H1 (cell line): ENCODE data around the gene ELMO1. TPM values are rescaled to one million over a fixed set of nuclear protein-coding genes. Genes with fewer than 3 reads are reported as not detected.

Source experiments
- CTCF ChIA-PET: fragments of 300-600 bp; sonication (Branson Sonifier 250); formaldehyde crosslinking; loops from one replicate; lab custom pipeline; 2021; ENCODE audit not compliant: partially characterized antibody; lab: Charles Lee
- POLR2A ChIA-PET: fragments of 300-600 bp; sonication (Branson Sonifier 250); formaldehyde crosslinking; loops from one replicate; lab custom pipeline; 2021; ENCODE audit warnings: inconsistent platforms; ENCODE audit not compliant: partially characterized antibody; lab: Charles Lee
- DNase-seq, 2 experiments: peaks; one replicate each; pipeline versions ENCODE4 v3.0.0 to v3.0.0-alpha.2; 2010 to 2022; ENCODE audit warnings: low spot score in 2 of 2, low read depth in 1 of 2, mixed read lengths in 1 of 2
- FAIRE-seq: peaks from 2 replicates; lab custom pipeline; 2011; peaks lifted over from hg19 to GRCh38; lab: Jason Lieb, UNC
- H2AFZ ChIP-seq: 2 replicates; pipeline ENCODE4 v1.8.1; 2012; ENCODE audit warnings: low read length, inconsistent platforms
- H2AK5ac ChIP-seq: 2 replicates; pipeline ENCODE4 v1.6.1; 2013; ENCODE audit warnings: low read depth, low read length
- H2BK120ac ChIP-seq: replicated peaks from 2 replicates; pipeline ENCODE3; 2013; ENCODE audit warnings: low read depth, low read length, inconsistent platforms
- H2BK12ac ChIP-seq: 2 replicates; pipeline ENCODE4 v1.6.1; 2013; ENCODE audit warnings: low read depth, low read length
- H2BK15ac ChIP-seq: 2 replicates; pipeline ENCODE4 v1.6.1; 2013; ENCODE audit warnings: low read length
- H2BK20ac ChIP-seq: 2 replicates; pipeline ENCODE4 v1.6.1; 2013; ENCODE audit warnings: low read length
- H2BK5ac ChIP-seq: 2 replicates; pipeline ENCODE4 v1.6.1; 2013; ENCODE audit warnings: low read depth, low read length
- H3K14ac ChIP-seq: 2 replicates; pipeline ENCODE4 v1.6.1; 2013; ENCODE audit warnings: inconsistent platforms; ENCODE audit not compliant: insufficient read length
- H3K18ac ChIP-seq: 2 replicates; pipeline ENCODE4 v1.6.1; 2013; ENCODE audit warnings: low read length; ENCODE audit errors: extremely low read depth
- H3K23ac ChIP-seq: 2 replicates; pipeline ENCODE4 v1.6.1; 2013; ENCODE audit warnings: inconsistent platforms; ENCODE audit not compliant: insufficient read length
- H3K23me2 ChIP-seq: 2 replicates; pipeline ENCODE4 v1.6.1; 2013; ENCODE audit warnings: low read depth, low read length
- H3K27ac ChIP-seq: 2 replicates; pipeline ENCODE4 v1.6.1; 2011; ENCODE audit warnings: low read depth, low read length, inconsistent platforms
- H3K27me3 ChIP-seq, 4 experiments: replicated peaks in 1 of 4; 1 replicate in 1 of 4; 2 replicates in 3 of 4; pipeline versions ENCODE4 v1.6.1 to v1.8.1; 2011 to 2013; ENCODE audit warnings: low read length in 3 of 4, mild to moderate bottlenecking in 3 of 4, inconsistent platforms in 2 of 4, mixed read lengths in 2 of 4, moderate library complexity in 1 of 4; ENCODE audit not compliant: control insufficient read depth in 3 of 4, insufficient read depth in 3 of 4; ENCODE audit errors: extremely low read depth in 1 of 4
- H3K36me3 ChIP-seq, 4 experiments: 2 replicates each; pipeline versions ENCODE4 v1.6.1 to v1.8.1; 2011 to 2013; ENCODE audit warnings: mild to moderate bottlenecking in 4 of 4, low read length in 3 of 4, moderate library complexity in 2 of 4, control low read depth in 1 of 4, inconsistent platforms in 1 of 4; ENCODE audit not compliant: insufficient read depth in 4 of 4, control insufficient read depth in 2 of 4
- H3K4ac ChIP-seq: replicated peaks from 2 replicates; pipeline ENCODE3; 2013; ENCODE audit warnings: low read length, low read depth, mixed read lengths, inconsistent platforms; ENCODE audit not compliant: insufficient read length
- H3K4me1 ChIP-seq, 4 experiments: replicated peaks in 1 of 4; 1 replicate in 1 of 4; 2 replicates in 3 of 4; pipeline versions ENCODE4 v1.6.1 to v1.8.1; 2011 to 2013; ENCODE audit warnings: low read length in 3 of 4, inconsistent platforms in 2 of 4, mixed read lengths in 1 of 4; ENCODE audit not compliant: insufficient read depth in 4 of 4, control insufficient read depth in 3 of 4
- H3K4me2 ChIP-seq, 2 experiments: 2 replicates each; pipeline versions ENCODE4 v1.6.1 to v1.8.1; 2011 to 2013; ENCODE audit warnings: low read depth in 2 of 2, low read length in 2 of 2, control low read depth in 1 of 2, inconsistent platforms in 1 of 2, mild to moderate bottlenecking in 1 of 2; ENCODE audit not compliant: insufficient read depth in 1 of 2
- H3K4me3 ChIP-seq, 4 experiments: fragments of 200-600, 300-600 bp in 1 of 4; sonication (generic), shearing (Covaris generic), sonication (Bioruptor Twin) in 1 of 4; 2 replicates each; pipeline versions ENCODE4 v1.5.1 to v1.8.1; 2011 to 2016; ENCODE audit warnings: low read length in 4 of 4, low read depth in 3 of 4, control low read depth in 2 of 4, inconsistent platforms in 2 of 4, mild to moderate bottlenecking in 2 of 4, mixed read lengths in 1 of 4, moderate library complexity in 1 of 4; ENCODE audit not compliant: insufficient read depth in 2 of 4; ENCODE audit errors: extremely low read depth in 1 of 4
- H3K56ac ChIP-seq: replicated peaks from 2 replicates; pipeline ENCODE3; 2013; ENCODE audit warnings: low read depth, mild to moderate bottlenecking, mixed read lengths, low read length, inconsistent platforms; ENCODE audit not compliant: insufficient read length
- H3K79me1 ChIP-seq: 2 replicates; pipeline ENCODE4 v1.6.1; 2013; ENCODE audit warnings: low read depth, low read length, control low read depth
- H3K79me2 ChIP-seq, 2 experiments: 2 replicates each; pipeline versions ENCODE4 v1.6.1 to v1.8.1; 2012 to 2013; ENCODE audit warnings: low read length in 2 of 2, mild to moderate bottlenecking in 2 of 2, inconsistent platforms in 1 of 2; ENCODE audit not compliant: insufficient read depth in 2 of 2, control insufficient read depth in 1 of 2
- H3K9ac ChIP-seq, 4 experiments: replicated peaks in 1 of 4; 1 replicate in 1 of 4; 2 replicates in 3 of 4; pipeline versions ENCODE4 v1.6.1 to v1.8.1; 2011 to 2013; ENCODE audit warnings: low read depth in 3 of 4, low read length in 3 of 4, control low read depth in 2 of 4, mild to moderate bottlenecking in 2 of 4, moderate library complexity in 2 of 4, inconsistent platforms in 1 of 4; ENCODE audit errors: extremely low read depth in 1 of 4
- H3K9me3 ChIP-seq, 2 experiments: 2 replicates each; pipeline versions ENCODE4 v1.6.1 to v1.8.1; 2012 to 2013; ENCODE audit warnings: mild to moderate bottlenecking in 2 of 2, moderate library complexity in 2 of 2, control low read depth in 1 of 2, inconsistent platforms in 1 of 2, low read depth in 1 of 2, low read length in 1 of 2, mixed read lengths in 1 of 2; ENCODE audit not compliant: insufficient read depth in 2 of 2
- H4K20me1 ChIP-seq, 2 experiments: replicated peaks in 1 of 2; 2 replicates each; pipeline versions ENCODE3 to v1.8.1; 2011 to 2013; ENCODE audit warnings: inconsistent platforms in 2 of 2, low read length in 2 of 2, mild to moderate bottlenecking in 1 of 2; ENCODE audit not compliant: insufficient read depth in 2 of 2, control insufficient read depth in 1 of 2
- H4K5ac ChIP-seq: 2 replicates; pipeline ENCODE4 v1.6.1; 2013; ENCODE audit warnings: low read length, low read depth, mixed read lengths, inconsistent platforms; ENCODE audit not compliant: insufficient read length
- H4K8ac ChIP-seq: 2 replicates; pipeline ENCODE4 v1.8.0; 2013; ENCODE audit warnings: mild to moderate bottlenecking, moderate library complexity, low read length, inconsistent platforms; ENCODE audit not compliant: insufficient read depth; ENCODE audit errors: extremely low read depth
- H4K91ac ChIP-seq: replicated peaks from 2 replicates; pipeline ENCODE3; 2013; ENCODE audit warnings: low read length, mixed read lengths, inconsistent platforms; ENCODE audit not compliant: insufficient read length
- CHD2 ChIP-seq: IDR thresholded peaks from 2 replicates; pipeline ENCODE4 v1.6.1; 2012; ENCODE audit warnings: low read length, improper control_type of control experiment
- CTBP2 ChIP-seq: IDR thresholded peaks from 2 replicates; pipeline ENCODE4 v1.7.0; 2011; ENCODE audit warnings: borderline replicate concordance, mild to moderate bottlenecking, moderate library complexity, mixed read lengths, low read length; ENCODE audit not compliant: insufficient read depth, insufficient read length
- E2F6 ChIP-seq: IDR thresholded peaks from 2 replicates; pipeline ENCODE4 v1.6.1; 2012; ENCODE audit warnings: inconsistent platforms
- JUND ChIP-seq: IDR thresholded peaks from 2 replicates; pipeline ENCODE4 v1.6.1; 2011; ENCODE audit warnings: mild to moderate bottlenecking, improper control_type of control experiment, low read length
- MAX ChIP-seq: IDR thresholded peaks from 2 replicates; pipeline ENCODE4 v1.6.1; 2012; ENCODE audit warnings: inconsistent platforms
- NANOG ChIP-seq: IDR thresholded peaks from 2 replicates; pipeline ENCODE4 v1.6.1; 2011; ENCODE audit warnings: low read length, low read depth, mild to moderate bottlenecking, inconsistent platforms; ENCODE audit not compliant: insufficient read depth, poor library complexity, severe bottlenecking
- PHF8 ChIP-seq: fragments of 200-600 bp; sonication (generic); conservative IDR thresholded peaks from 2 replicates; pipeline ENCODE4 v1.7.1; 2012; ENCODE audit warnings: low read depth, mild to moderate bottlenecking, inconsistent platforms, low read length, moderate library complexity
- POU5F1 ChIP-seq: IDR thresholded peaks from 2 replicates; pipeline ENCODE4 v1.6.1; 2011; ENCODE audit warnings: low read depth, mild to moderate bottlenecking, low read length, moderate library complexity
- SAP30 ChIP-seq: fragments of 300-600 bp; sonication (generic); IDR thresholded peaks from 2 replicates; pipeline ENCODE4 v1.7.1; 2012; ENCODE audit warnings: low read length, moderate library complexity, mild to moderate bottlenecking, inconsistent platforms; ENCODE audit not compliant: insufficient read depth, insufficient replicate concordance
- SP4 ChIP-seq: IDR thresholded peaks from 2 replicates; pipeline ENCODE4 v1.6.1; 2012; ENCODE audit warnings: low read length, inconsistent platforms
- WGBS, 2 experiments: shearing (Covaris generic) in 1 of 2; methylation state at CpG; one replicate each; pipeline versions ENCODE4 v1.1.6 to v1.1.7; 2013 to 2015; ENCODE audit warnings: low lambda C conversion rate in 2 of 2, mixed read lengths in 2 of 2, inconsistent platforms in 1 of 2, low coverage in 1 of 2, missing lambda C conversion rate in 1 of 2; ENCODE audit not compliant: insufficient replicate concordance in 2 of 2, insufficient coverage in 1 of 2, insufficient read length in 1 of 2; ENCODE audit errors: extremely low coverage in 1 of 2, missing lambda C conversion rate in 1 of 2; 5-methylcytosine and 5-hydroxymethylcytosine counted together
- polyA plus RNA-seq, 7 experiments: library from polyadenylated mRNA; depleted of rRNA in 3 of 7; stranded (reverse) in 5 of 7; unstranded in 2 of 7; fragments of >200 nt in 5 of 7; fragments of 200-250 nt in 2 of 7; gene quantifications; 1 replicate in 5 of 7; 2 replicates in 1 of 7; 4 replicates in 1 of 7; pipeline versions ENCODE4 v1.2.1 to v1.2.3, GENCODE V29; 2011 to 2013; ENCODE audit warnings: missing spikeins in 2 of 7, mixed read lengths in 2 of 7
- total RNA-seq: library from RNA; stranded (reverse); fragmentation: NEBNext Ultra II Directional; extraction: Animal tissue kit (Norgen Biotek cat#: 25700); gene quantifications from 2 replicates; pipeline ENCODE4 v1.2.1, GENCODE V29; 2021
- TF ChIP-seq, protein P1 (sequence below): IDR thresholded peaks from 2 replicates; pipeline ENCODE4 v1.6.1; 2011; ENCODE audit warnings: low read length, improper control_type of control experiment

Gene ELMO1
- total and polyA plus RNA-seq, 2 of the 8 experiments (the other 6 are each of a cell fraction or from before 2014, with no cell fraction given) = 18.4 to 21.0 TPM

DNA sequence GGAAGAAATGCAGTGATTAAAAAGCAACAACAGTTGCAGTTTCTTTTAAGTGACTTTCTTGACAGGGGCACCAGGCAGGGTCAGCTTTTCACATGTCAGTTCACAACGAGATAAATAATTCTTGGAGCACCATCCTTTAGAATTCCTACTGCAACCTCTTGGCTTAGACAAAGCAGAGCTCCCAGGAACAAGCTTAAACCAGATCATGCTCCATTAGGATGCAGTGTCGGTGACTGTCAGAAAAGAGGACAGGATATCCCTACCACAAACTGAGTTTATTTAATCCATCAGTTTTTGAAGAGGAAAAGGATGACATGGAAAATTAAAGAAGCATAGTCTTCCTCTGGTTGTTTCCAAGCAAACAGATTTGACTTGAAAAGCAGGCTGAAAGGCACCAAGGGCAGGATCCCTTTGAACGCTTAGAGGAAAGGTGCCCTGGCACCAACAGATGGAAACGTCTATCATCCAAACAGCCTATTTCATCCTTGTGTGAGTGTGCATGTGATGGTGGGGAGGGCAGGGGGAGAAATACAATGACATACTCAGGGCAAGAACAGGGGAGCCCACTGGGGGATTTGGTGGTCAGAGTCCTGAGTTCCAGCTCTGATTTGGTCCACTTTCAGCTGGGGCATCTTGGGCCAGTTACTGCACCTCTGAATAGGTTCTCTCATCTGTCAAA lies 392.3 kb downstream of the ELMO1 start:
- TF ChIP-seq PHF8 = no peak
- TF ChIP-seq JUND = no peak
- TF ChIP-seq SAP30 = no peak
- no peak for TF ChIP-seq E2F6
- no peak for TF ChIP-seq CTBP2
- no peak for TF ChIP-seq CHD2
- TF ChIP-seq, protein P1, sequence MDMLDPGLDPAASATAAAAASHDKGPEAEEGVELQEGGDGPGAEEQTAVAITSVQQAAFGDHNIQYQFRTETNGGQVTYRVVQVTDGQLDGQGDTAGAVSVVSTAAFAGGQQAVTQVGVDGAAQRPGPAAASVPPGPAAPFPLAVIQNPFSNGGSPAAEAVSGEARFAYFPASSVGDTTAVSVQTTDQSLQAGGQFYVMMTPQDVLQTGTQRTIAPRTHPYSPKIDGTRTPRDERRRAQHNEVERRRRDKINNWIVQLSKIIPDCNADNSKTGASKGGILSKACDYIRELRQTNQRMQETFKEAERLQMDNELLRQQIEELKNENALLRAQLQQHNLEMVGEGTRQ = no peak
- no peak for TF ChIP-seq NANOG
- no peak for TF ChIP-seq MAX
- TF ChIP-seq POU5F1 = no peak
- TF ChIP-seq SP4 = no peak
- no peaks in the 10 kb centered on the region for H3K23me2 ChIP-seq
- H4K5ac ChIP-seq = no peak overlapping the region
- no peak for DNase-seq
- H2BK12ac ChIP-seq = no peak overlapping the region
- no peaks in the 10 kb centered on the region; a peak in 1 of 8 replicates for H3K36me3 ChIP-seq
- no peaks in the 10 kb centered on the region for H3K9me3 ChIP-seq
- H4K8ac ChIP-seq = no peak overlapping the region
- H3K9ac ChIP-seq = no peak overlapping the region
- ChIA-PET CTCF (interaction anchor here (0.7 kb wide), 1 partner anchor 68 kb away, joined by 3 read pairs; no protein-coding TSS in a partner anchor), POLR2A (no interaction called here)
- no peak overlapping the region for H2BK120ac ChIP-seq
- no peaks in the 10 kb centered on the region for H3K4me1 ChIP-seq
- H4K91ac ChIP-seq = no peak overlapping the region
- H3K79me2 ChIP-seq = no peaks in the 10 kb centered on the region
- no peak overlapping the region for H2BK5ac ChIP-seq
- WGBS, 2 experiments = 87% methylated on average over 4 of the region's 4 CpGs; no CpG with 5 or more reads in 1 of the 2 experiments
- no peaks in the 10 kb centered on the region for H3K27me3 ChIP-seq
- H3K14ac ChIP-seq = no peak overlapping the region
- H3K18ac ChIP-seq = no peak overlapping the region
- no peak overlapping the region for H2AFZ ChIP-seq
- H2BK15ac ChIP-seq = no peak overlapping the region
- no peaks in the 10 kb centered on the region for H4K20me1 ChIP-seq
- H2AK5ac ChIP-seq = no peak overlapping the region
- no peak overlapping the region for H3K4me2 ChIP-seq
- no peak overlapping the region for H3K56ac ChIP-seq
- no peak overlapping the region for H2BK20ac ChIP-seq
- H3K23ac ChIP-seq = no peak overlapping the region
- H3K4me3 ChIP-seq = no peak overlapping the region
- no peak for FAIRE-seq
- H3K4ac ChIP-seq = no peak overlapping the region
- H3K79me1 ChIP-seq = no peaks in the 10 kb centered on the region
- H3K27ac ChIP-seq = no peak overlapping the region
